Activated T-cell treated with anti-CD3 and anti-CD28 coated beads for 4 hours (primary cell): ENCODE data around the gene ADISSP.

ENCODE experiments used
- DNase-seq: peaks from one replicate; pipeline ENCODE4 v3.0.0-alpha.2; 2020

The ADISSP gene

GRCh38 chr20:3710703-3711483 is 56.7 kb downstream of the ADISSP start:
- peak; percentile 66 for DNase-seq

DNA sequence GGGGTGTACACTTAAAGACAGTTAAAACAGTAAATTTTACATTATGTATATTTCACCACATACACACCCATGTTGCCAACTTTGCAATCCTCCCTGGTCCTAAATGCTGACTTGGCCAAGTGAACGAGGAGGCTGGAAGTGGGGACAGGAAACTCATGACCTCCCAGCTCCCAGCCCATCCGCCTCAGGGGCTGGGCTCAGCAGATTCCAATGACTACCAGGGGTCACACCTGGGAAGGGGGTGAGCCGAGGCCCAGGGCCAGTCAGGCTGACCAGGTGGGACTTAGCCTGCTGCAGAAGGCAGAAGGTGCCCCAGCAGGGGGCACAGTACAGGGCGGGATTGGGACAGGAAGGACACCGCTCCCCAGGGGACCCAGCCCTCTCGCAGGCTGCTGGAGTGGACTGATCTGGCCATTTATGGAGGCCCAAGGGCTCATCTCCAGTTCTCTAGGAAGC is 57.5 kb downstream of the ADISSP start:
- no peak for DNase-seq

DNA sequence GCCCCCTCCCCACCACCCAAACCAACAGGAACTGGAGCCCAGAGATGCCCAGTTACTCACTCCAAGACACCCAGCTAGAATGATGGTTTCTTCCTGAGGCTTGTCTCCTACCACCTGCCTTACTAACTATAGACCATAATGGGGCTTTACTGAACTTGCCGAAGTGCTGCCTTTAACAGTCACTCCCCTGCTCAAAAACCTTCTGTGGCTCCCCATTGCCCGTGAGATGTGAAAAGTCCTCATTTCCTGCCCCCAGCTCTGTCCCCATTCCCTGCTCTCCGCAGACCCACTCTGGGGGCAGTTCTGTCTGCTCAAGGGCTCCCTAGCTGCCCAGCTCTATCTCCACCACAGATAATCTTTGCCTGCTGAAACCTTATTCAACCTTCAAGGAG is 60.0 kb downstream of the ADISSP start:
- no peak for DNase-seq

DNA sequence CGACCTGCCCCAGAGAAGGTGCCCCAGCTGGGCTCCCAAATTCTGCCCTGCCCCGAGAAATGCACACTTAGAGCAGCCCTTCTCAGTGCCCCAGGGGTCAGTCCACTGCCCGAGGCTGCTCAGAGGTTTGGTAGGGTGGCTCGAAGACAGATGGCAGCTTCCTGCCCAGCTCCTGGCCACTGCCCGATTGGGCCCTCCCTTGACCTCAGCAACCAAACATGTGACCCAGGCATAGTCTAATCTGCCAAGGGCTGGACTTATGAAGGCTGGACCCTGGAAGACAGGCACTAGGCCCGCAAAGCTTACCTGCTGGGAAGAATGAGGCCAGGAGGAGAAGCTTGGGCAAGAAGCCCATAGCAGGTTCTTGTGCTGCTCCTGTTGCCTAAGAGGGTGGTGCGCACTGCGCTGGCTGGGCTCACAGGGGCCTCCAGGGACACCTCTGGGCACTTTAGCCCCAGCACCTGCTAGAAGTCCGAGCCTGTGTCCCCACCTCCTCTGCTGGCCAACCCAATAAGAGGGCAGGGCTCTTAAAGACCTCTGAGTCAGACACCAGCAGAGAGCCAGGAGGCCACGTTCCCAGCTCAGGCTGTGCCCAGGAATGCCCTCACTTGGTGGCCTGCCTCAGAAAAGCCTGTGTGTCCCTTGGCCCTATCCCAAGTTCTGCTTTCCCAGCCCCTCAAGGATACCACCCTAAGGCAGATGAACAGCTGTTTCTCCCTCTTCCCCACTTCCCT is 60.6 kb downstream of the ADISSP start:
- no peak for DNase-seq

- no peak for DNase-seq
Observed at GRCh38 chr20:3705970-3706739, 61.4 kb downstream of the ADISSP start.

GRCh38 chr20:3705491-3705969 is 62.0 kb downstream of the ADISSP start:
- DNase-seq: no peak

- no peak for DNase-seq
Observed at GRCh38 chr20:3704087-3704486, 63.5 kb downstream of the ADISSP start.
